Activated CD8-positive, alpha-beta T cell treated with anti-CD3 and anti-CD28 coated beads for 36 hours (primary cell): ENCODE results near the gene DRAP1. TPM values are rescaled to one million over a fixed set of nuclear protein-coding genes. Genes with fewer than 3 reads are reported as not detected.

ENCODE experiments used
- ATAC-seq: fragments of 200-7000 bp; cut with Tn5 transposase; one replicate; pipeline ENCODE4 v1.10.0; 2021; ENCODE audit warnings: mild to moderate bottlenecking, moderate library complexity
- CTCF ChIA-PET: fragments of 350-600 bp; sonication (Branson Sonifier 250); formaldehyde crosslinking; loops from one replicate; lab custom pipeline; 2021; ENCODE audit warnings: antibody characterized with exemption; lab: Charles Lee
- POLR2A ChIA-PET: fragments of 350-600 bp; sonication (Branson Sonifier 250); formaldehyde crosslinking; loops from one replicate; lab custom pipeline; 2021; ENCODE audit warnings: antibody characterized with exemption; lab: Charles Lee
- DNase-seq: peaks from one replicate; pipeline ENCODE4 v3.0.0-alpha.2; 2020
- H3K27ac Mint-ChIP-seq: one replicate; pipeline ENCODE4 v1.8.0; 2021; ENCODE audit warnings: mild to moderate bottlenecking, mixed read lengths
- H3K27me3 Mint-ChIP-seq: one replicate; pipeline ENCODE4 v1.8.0; 2021; ENCODE audit warnings: mixed read lengths
- H3K36me3 Mint-ChIP-seq: one replicate; pipeline ENCODE4 v1.8.0; 2021; ENCODE audit warnings: low read depth, mixed read lengths
- H3K4me1 Mint-ChIP-seq: one replicate; pipeline ENCODE4 v1.8.0; 2021; ENCODE audit warnings: low read depth, mixed read lengths
- H3K4me3 Mint-ChIP-seq: one replicate; pipeline ENCODE4 v1.8.0; 2021; ENCODE audit warnings: mild to moderate bottlenecking, moderate library complexity, mixed read lengths
- H3K9me3 Mint-ChIP-seq: one replicate; pipeline ENCODE4 v1.8.0; 2021; ENCODE audit warnings: mixed read lengths
- intact Hi-C: fragments of 100-400 bp; cut with micrococcal nuclease; formaldehyde crosslinking; loops from one replicate; pipeline ENCODE4 v1.10.0; 2022
- total RNA-seq, 2 experiments: library from RNA; stranded (reverse); gene quantifications; one replicate each; pipeline ENCODE4 v1.2.3, GENCODE V29; 2021
- TF ChIP-seq, protein P1 (sequence below): fragments of 200-600 bp; IDR thresholded peaks from one replicate; pipeline ENCODE4 v1.8.0; 2022; ENCODE audit warnings: antibody characterized with exemption, mild to moderate bottlenecking

DRAP1 gene
- total RNA-seq, 2 experiments from 2014 or later: 135 TPM

DNA sequence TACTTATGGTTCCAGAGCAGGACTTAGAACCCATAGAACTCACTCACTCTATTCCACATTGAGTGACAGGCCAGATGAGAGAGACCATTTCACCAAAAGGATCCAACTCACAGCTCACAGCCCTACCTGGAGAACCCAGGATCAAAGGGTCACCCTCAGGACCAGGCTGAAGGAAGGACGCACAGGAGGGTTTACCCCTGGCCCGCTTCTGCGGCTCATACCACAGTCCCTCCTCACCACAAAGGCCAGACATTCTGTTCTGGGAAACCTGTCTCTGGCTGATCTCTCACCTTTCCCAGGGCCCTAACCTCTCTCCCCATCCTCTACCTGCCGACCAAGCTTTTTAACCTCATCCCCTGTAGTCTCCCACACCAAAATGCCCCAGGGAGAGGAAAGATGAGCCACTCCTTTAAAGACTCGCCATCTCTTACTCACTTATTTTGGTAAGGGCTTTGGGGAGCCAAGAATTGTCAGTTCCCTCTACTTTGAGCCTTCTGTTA is 23.7 kb upstream of the DRAP1 start:
- POLR2A ChIA-PET: interaction anchor here (0.7 to 28.1 kb wide), 7 partner anchors 19 to 66 kb away, joined by 3 to 560 read pairs (median 4); partner anchors contain the start of genes CFL1, EFEMP2, MUS81 and SART1
- TF ChIP-seq, protein P1, sequence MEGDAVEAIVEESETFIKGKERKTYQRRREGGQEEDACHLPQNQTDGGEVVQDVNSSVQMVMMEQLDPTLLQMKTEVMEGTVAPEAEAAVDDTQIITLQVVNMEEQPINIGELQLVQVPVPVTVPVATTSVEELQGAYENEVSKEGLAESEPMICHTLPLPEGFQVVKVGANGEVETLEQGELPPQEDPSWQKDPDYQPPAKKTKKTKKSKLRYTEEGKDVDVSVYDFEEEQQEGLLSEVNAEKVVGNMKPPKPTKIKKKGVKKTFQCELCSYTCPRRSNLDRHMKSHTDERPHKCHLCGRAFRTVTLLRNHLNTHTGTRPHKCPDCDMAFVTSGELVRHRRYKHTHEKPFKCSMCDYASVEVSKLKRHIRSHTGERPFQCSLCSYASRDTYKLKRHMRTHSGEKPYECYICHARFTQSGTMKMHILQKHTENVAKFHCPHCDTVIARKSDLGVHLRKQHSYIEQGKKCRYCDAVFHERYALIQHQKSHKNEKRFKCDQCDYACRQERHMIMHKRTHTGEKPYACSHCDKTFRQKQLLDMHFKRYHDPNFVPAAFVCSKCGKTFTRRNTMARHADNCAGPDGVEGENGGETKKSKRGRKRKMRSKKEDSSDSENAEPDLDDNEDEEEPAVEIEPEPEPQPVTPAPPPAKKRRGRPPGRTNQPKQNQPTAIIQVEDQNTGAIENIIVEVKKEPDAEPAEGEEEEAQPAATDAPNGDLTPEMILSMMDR: no peak

DNA sequence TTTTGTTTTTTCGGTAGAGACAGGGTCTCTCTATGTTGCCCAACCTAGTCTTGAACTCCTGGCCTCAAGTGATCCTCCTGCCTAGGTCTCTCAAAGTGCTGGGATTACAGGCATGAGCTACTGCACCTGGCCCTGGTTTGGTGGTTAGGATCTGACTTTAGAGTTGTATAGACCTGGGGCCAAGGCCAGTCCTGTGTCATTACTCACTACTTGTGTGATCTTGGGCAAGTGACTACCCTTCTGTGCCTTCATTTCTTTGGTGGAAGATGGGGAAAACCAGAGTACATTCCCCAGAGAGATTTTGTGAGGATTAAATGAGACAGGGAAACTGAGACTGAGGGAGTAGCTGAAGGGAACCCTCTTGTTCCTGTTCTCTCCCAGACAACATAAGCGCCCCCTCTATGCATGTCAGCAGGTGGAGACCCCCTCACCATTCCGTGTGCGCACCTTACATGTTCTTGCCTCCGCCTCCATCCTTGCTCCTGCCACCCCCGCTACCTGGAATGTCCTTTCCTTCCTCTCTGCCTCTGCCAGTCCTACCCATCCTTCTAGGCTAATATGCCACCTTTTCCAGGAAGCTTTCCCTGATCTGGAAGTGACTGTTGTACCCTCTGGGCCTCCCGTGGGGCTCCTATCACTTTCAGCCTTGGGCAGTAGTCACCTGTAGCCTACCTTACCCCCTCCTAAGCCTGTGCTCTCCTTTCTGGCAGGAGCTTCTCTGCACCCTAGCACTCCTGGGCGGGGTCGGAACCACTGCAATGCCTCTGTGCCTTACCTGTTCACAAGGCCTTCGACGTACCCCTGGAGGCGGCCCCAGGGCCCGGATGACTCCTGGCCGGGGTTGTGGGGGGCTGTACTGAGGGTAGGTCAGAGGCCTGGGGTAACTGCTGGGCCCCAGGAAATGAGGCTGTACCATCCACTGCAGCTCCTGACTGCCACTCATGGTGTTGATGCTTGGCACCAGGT is 22.9 kb upstream of the DRAP1 start:
- Mint-ChIP-seq H3K9me3 (no peaks in the 10 kb centered on the region), H3K27me3 (no peaks in the 10 kb centered on the region), H3K4me3 (no peak overlapping the region), H3K4me1 (peaks cover 46% of the 10 kb centered on the region), H3K36me3 (peaks cover 46% of the 10 kb centered on the region), H3K27ac (peak overlapping the region; percentile 57)
- ChIA-PET CTCF (interaction anchor here (1.2 to 7.1 kb wide), 3 partner anchors 7 to 148 kb away, joined by 3 to 50 read pairs (median 37); partner anchors contain the start of genes CCDC85B and FIBP), POLR2A (interaction anchor here (0.7 to 28.1 kb wide), 9 partner anchors 8 to 65 kb away, joined by 3 to 560 read pairs (median 4); partner anchors contain the start of genes CFL1, EFEMP2, FIBP and MUS81)
- DNase-seq (no peak), ATAC-seq (no peak)
- TF ChIP-seq, protein P1: no peak
- intact Hi-C loops: loop anchor here (10.0 kb wide), 1 partner anchor 68 kb away; the partner anchor contains the start of gene SART1

More for the DNA sequence above, 23.7 kb upstream of the DRAP1 start:
- H3K4me3 Mint-ChIP-seq: no peak overlapping the region
- intact Hi-C loops: loop anchor here (10.0 kb wide), 1 partner anchor 69 kb away; the partner anchor contains the start of gene SART1
- DNase-seq (no peak), ATAC-seq (no peak)
- CTCF ChIA-PET: interaction anchor here (0.7 to 7.1 kb wide), 2 partner anchors 11 to 276 kb away, joined by 3 to 50 read pairs; no protein-coding TSS in a partner anchor
- H3K36me3 Mint-ChIP-seq: peaks cover 46% of the 10 kb centered on the region
- H3K27me3 Mint-ChIP-seq: no peaks in the 10 kb centered on the region
- peak overlapping the region; percentile 53 for H3K27ac Mint-ChIP-seq
- no peaks in the 10 kb centered on the region for H3K9me3 Mint-ChIP-seq
- H3K4me1 Mint-ChIP-seq: peaks cover 45% of the 10 kb centered on the region

DNA sequence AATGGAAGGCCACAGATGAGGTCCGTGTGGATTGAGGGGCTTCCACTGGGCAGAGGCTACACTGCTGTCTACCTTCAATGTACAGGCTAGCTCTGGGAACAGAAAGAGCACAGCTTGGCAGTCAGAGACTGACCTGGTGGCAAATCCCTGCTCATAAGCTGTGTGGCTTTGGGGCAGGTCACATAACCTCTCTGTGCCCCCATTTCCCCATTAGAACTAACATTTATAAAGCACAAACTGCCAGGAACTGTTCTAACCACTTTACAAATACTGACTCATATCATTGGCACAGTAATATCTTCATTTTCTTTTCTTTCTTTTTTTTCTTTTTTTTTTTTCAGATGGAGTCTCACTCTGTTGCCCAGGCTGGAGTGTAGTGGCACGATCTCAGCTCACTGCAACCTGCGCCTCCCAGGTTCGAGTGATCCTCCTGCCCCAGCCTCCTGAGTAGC is 22.2 kb upstream of the DRAP1 start:
- POLR2A ChIA-PET: interaction anchor here (0.6 to 28.1 kb wide), 8 partner anchors 7 to 474 kb away, joined by 3 to 560 read pairs (median 6); partner anchors contain the start of genes CCDC85B, CFL1, EFEMP2 and FIBP
- peaks cover under 1% of the 10 kb centered on the region for H3K27me3 Mint-ChIP-seq
- H3K36me3 Mint-ChIP-seq: peaks cover 38% of the 10 kb centered on the region
- peaks cover 49% of the 10 kb centered on the region for H3K4me1 Mint-ChIP-seq
- intact Hi-C loops: loop anchor here (10.0 kb wide), 1 partner anchor 68 kb away; the partner anchor contains the start of gene SART1
- ATAC-seq (no peak), DNase-seq (no peak)
- CTCF ChIA-PET: interaction anchor here (1.2 to 7.1 kb wide), 4 partner anchors 8 to 148 kb away, joined by 3 to 50 read pairs (median 22); partner anchors contain the start of genes CCDC85B and FIBP
- H3K4me3 Mint-ChIP-seq: no peak overlapping the region
- peak overlapping the region; percentile 57 for H3K27ac Mint-ChIP-seq
- TF ChIP-seq, protein P1: no peak
- no peaks in the 10 kb centered on the region for H3K9me3 Mint-ChIP-seq

DNA sequence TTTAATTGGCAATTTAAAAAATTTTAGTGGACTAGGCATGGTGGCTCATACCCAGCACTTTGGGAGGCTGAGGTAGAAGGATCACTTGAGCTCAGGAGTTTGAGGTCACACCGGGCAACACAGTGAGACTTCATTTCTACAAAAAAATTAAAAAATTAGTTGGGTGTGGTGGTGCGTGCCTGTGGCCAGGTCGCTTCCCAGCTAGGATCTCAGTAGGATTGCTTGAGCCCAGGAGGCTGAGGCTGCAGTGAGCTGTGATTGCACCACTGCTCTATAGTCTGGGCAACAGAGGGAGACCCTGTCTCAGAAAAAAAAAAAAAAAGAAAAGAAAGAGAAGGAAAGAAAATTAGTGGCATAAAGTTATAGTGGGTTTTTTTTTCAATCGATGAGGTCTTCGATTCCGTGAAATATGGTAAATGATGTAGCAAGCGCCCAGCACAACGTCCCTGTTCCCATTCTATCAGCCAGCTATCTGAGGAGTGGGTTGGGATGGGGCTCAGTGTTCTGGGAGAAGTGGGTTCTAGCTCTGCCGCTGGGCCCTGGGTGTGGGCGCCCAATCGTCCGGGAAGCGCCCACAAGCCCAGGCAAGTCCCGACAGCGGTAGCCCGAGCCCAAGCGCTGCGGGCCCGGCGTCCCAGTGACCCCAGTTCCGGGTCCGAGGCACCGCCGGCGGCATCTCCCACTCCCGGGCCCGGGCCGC is 20.4 kb upstream of the DRAP1 start:
- peak overlapping the region; percentile 86 for H3K27ac Mint-ChIP-seq

More for the DNA sequence above, 20.4 kb upstream of the DRAP1 start:
- intact Hi-C loops: loop anchor here (10.0 kb wide), 1 partner anchor 66 kb away; the partner anchor contains the start of gene SART1
- peaks cover 40% of the 10 kb centered on the region for H3K4me1 Mint-ChIP-seq
- DNase-seq: no peak
- H3K27me3 Mint-ChIP-seq: peaks cover 3% of the 10 kb centered on the region
- ATAC-seq: no peak
- H3K36me3 Mint-ChIP-seq: peaks cover 30% of the 10 kb centered on the region
- peak overlapping the region; percentile 80 for H3K4me3 Mint-ChIP-seq
- ChIA-PET POLR2A (interaction anchor here (0.6 to 28.1 kb wide), 14 partner anchors 9 to 476 kb away, joined by 3 to 560 read pairs (median 6); partner anchors contain the start of genes BANF1, C11orf68, CCDC85B and CFL1), CTCF (interaction anchor here (0.6 to 7.1 kb wide), 9 partner anchors 10 to 196 kb away, joined by 3 to 50 read pairs (median 4); partner anchors contain the start of genes CCDC85B, FIBP and MUS81)
- no peaks in the 10 kb centered on the region for H3K9me3 Mint-ChIP-seq
- TF ChIP-seq, protein P1: no peak
